Skeletal muscle tissue (tissue), 4 donors: ENCODE measurements around the gene RARRES1. TPM values are rescaled to one million over a fixed set of nuclear protein-coding genes. Genes with fewer than 3 reads are reported as not detected.

Source experiments
- H3K27ac ChIP-seq: one replicate; pipeline ENCODE4 v1.7.0; 2013; ENCODE audit warnings: mild to moderate bottlenecking, low read depth, low read length, inconsistent platforms
- H3K27me3 ChIP-seq, 3 donors: one replicate each; pipeline ENCODE4 v1.7.0; 2013; ENCODE audit warnings: low read length in 3 of 3; ENCODE audit not compliant: control insufficient read depth in 3 of 3, insufficient read depth in 3 of 3
- H3K36me3 ChIP-seq, 3 donors: one replicate each; pipeline ENCODE4 v1.7.0; 2013; ENCODE audit warnings: low read length in 3 of 3; ENCODE audit not compliant: control insufficient read depth in 3 of 3, insufficient read depth in 3 of 3
- H3K4me1 ChIP-seq, 3 donors: one replicate each; pipeline ENCODE4 v1.7.0; 2013; ENCODE audit warnings: low read length in 3 of 3, mild to moderate bottlenecking in 3 of 3; ENCODE audit not compliant: control insufficient read depth in 3 of 3, insufficient read depth in 3 of 3
- H3K4me3 ChIP-seq, 3 donors: one replicate each; pipeline ENCODE4 v1.7.0; 2013; ENCODE audit warnings: low read length in 3 of 3
- H3K9ac ChIP-seq, 3 donors: one replicate each; pipeline ENCODE4 v1.7.0; 2013; ENCODE audit warnings: low read length in 3 of 3, mild to moderate bottlenecking in 3 of 3, moderate library complexity in 2 of 3, low read depth in 1 of 3
- H3K9me3 ChIP-seq, 3 donors: one replicate each; pipeline ENCODE4 v1.7.0; 2013; ENCODE audit warnings: low read length in 3 of 3; ENCODE audit not compliant: control insufficient read depth in 3 of 3
- total RNA-seq: library from RNA; depleted of rRNA; stranded (reverse); fragments of >200 nt; gene quantifications from one replicate; pipeline ENCODE4 v1.2.3, GENCODE V29; 2014
- donor health status: Osteomylitis.

Gene RARRES1
- total RNA-seq, 1 donor from 2014 or later = 1.6 TPM

GRCh38 chr3:158725348-158726011 is 6.8 kb downstream of the RARRES1 start:
- peaks cover 0 to 2% (median 0%) of the 10 kb centered on the region in 3 donors for H3K36me3 ChIP-seq
- no peaks in the 10 kb centered on the region for H3K27me3 ChIP-seq
- peak overlapping the region; percentile 2 for H3K27ac ChIP-seq
- no peak overlapping the region for H3K9ac ChIP-seq
- peaks cover 8 to 16% (median 13%) of the 10 kb centered on the region in 3 donors for H3K4me1 ChIP-seq
- H3K9me3 ChIP-seq = no peaks in the 10 kb centered on the region
- H3K4me3 ChIP-seq = no peak overlapping the region

GRCh38 chr3:158723991-158724390 is 8.3 kb downstream of the RARRES1 start:
- H3K27me3 ChIP-seq = no peaks in the 10 kb centered on the region
- peaks cover 0 to 2% (median 0%) of the 10 kb centered on the region in 3 donors for H3K36me3 ChIP-seq
- H3K9ac ChIP-seq = no peak overlapping the region
- H3K27ac ChIP-seq = peak overlapping the region; percentile 23
- no peak overlapping the region for H3K4me3 ChIP-seq
- peaks cover 8 to 16% (median 13%) of the 10 kb centered on the region in 3 donors for H3K4me1 ChIP-seq
- no peaks in the 10 kb centered on the region for H3K9me3 ChIP-seq

- no peak overlapping the region for H3K4me3 ChIP-seq
- peaks cover 9 to 12% (median 11%) of the 10 kb centered on the region in 3 donors for H3K4me1 ChIP-seq
- H3K9ac ChIP-seq = no peak overlapping the region
- H3K36me3 ChIP-seq = peaks cover 0 to 2% (median 0%) of the 10 kb centered on the region in 3 donors
- no peak overlapping the region for H3K27ac ChIP-seq
- H3K27me3 ChIP-seq = no peaks in the 10 kb centered on the region
- no peaks in the 10 kb centered on the region for H3K9me3 ChIP-seq
These were observed 10.1 kb downstream of the RARRES1 start for GRCh38 chr3:158722108-158722507.

DNA sequence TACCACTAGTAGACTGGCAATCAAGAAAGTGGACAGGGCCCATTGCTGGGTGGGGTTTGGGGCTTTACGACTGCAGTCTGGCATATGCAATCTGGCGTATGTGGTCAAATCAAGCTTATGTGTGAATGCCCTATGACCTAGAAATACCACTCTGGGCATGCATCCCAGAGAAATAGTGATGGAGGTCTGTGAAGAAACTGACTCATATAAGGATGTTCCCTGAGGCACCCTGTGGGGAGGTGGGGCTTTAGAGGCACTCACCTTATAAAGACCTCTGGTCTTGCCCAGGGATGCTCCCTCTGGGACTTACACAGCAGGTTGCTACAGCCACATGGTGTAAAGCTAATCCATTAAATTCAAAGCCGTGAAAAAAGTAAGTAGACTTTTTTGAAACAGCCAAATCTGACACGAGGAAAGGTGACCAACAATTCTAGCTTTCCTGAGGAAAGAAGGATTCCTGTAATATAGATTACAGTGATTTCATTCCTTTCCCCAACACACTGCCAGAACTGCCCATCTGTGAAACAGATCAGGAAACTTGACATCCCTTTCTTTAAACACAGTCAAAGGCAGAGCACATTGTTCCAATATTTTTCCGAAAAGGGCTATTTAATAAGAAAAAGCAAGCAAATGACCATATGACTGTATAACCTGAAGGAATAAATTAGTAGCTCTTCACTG is 13.6 kb downstream of the RARRES1 start:
- Histone ChIP-seq H3K36me3 (peaks cover 0 to 4% (median 2%) of the 10 kb centered on the region in 3 donors), H3K9ac (no peak overlapping the region), H3K27me3 (no peaks in the 10 kb centered on the region), H3K4me3 (no peak overlapping the region), H3K27ac (peak overlapping the region; percentile 19), H3K4me1 (peaks cover 0 to 6% (median 0%) of the 10 kb centered on the region in 3 donors), H3K9me3 (no peaks in the 10 kb centered on the region)

DNA sequence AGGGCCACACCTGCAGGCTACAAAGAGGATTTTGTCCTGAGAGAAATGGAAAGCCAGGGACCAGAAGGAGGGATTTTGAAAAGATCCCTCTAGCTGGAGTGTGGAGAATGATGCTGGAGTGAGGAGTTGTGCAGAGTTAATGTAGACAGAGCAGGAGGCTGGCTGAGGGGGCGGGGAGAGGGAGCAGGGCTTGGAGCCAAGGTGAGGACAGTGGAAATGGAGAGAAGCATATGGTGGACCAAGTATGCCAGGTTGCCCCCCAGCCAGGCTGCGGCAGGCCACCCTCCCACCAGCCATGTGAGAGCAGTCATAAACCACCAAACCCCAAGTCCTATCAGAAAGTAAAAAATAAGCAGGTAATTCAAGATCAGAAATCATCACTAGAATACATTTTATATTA is 14.7 kb downstream of the RARRES1 start:
- H3K9ac ChIP-seq = no peak overlapping the region
- no peaks in the 10 kb centered on the region for H3K27me3 ChIP-seq
- H3K36me3 ChIP-seq = peaks cover 2 to 6% (median 4%) of the 10 kb centered on the region in 3 donors
- H3K4me1 ChIP-seq = peaks cover 0 to 6% (median 3%) of the 10 kb centered on the region in 3 donors
- H3K9me3 ChIP-seq = no peaks in the 10 kb centered on the region
- H3K4me3 ChIP-seq = no peak overlapping the region
- no peak overlapping the region for H3K27ac ChIP-seq

DNA sequence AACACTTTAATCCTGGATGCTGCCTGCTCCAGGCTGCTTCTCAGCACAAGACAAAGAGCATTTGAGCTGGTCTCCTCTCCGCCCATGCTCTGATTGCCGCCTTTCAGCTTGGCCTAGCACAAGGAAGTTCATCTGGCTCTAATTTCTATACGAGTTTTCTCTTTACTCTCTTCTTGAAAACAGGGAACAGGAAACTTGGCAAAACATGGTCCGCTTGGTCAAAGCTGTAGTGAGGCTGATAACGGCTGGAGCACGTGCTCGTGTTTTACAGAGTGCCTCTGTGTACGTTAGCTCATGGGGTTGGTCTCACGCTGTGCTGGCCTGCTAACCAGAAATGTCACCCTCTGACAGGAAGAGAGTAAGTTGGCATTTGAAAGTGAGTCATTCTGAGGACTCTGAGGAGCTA is 19.2 kb downstream of the RARRES1 start:
- no peaks in the 10 kb centered on the region for H3K27me3 ChIP-seq
- H3K9me3 ChIP-seq = no peaks in the 10 kb centered on the region
- peaks cover 0 to 12% (median 3%) of the 10 kb centered on the region in 3 donors for H3K4me1 ChIP-seq
- H3K36me3 ChIP-seq = peaks cover 4 to 8% (median 6%) of the 10 kb centered on the region in 3 donors
- no peak overlapping the region for H3K27ac ChIP-seq
- H3K4me3 ChIP-seq = no peak overlapping the region
- H3K9ac ChIP-seq = no peak overlapping the region

DNA sequence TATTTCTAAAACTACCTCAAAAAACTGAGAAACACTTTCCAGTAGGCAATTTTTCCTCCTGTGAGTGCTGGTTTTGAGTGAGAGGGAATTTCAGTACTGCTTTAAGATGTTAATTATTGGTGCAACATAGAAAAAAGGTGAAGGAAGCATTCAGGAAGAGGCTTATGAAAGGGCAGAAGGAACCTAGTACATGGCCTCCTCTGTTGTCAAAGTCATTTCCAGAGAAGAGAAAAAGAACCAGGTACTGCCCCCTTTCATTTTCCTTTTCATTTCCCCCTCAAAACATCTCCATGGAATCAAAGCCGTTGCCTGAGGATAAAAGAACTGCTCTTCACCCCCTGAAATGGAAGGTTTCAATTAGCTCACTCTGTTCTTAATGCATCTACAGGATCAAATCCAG is 19.8 kb downstream of the RARRES1 start:
- Histone ChIP-seq H3K9me3 (no peaks in the 10 kb centered on the region), H3K9ac (no peak overlapping the region), H3K36me3 (peaks cover 4 to 8% (median 8%) of the 10 kb centered on the region in 3 donors), H3K4me1 (peaks cover 0 to 12% (median 3%) of the 10 kb centered on the region in 3 donors), H3K27ac (no peak overlapping the region), H3K4me3 (no peak overlapping the region), H3K27me3 (no peaks in the 10 kb centered on the region)

- H3K36me3 ChIP-seq = peaks cover 4 to 8% (median 8%) of the 10 kb centered on the region in 3 donors
- H3K4me3 ChIP-seq = no peak overlapping the region
- H3K4me1 ChIP-seq = peaks cover 0 to 12% (median 3%) of the 10 kb centered on the region in 3 donors
- no peaks in the 10 kb centered on the region for H3K9me3 ChIP-seq
- H3K9ac ChIP-seq = no peak overlapping the region
- no peak overlapping the region for H3K27ac ChIP-seq
- H3K27me3 ChIP-seq = no peaks in the 10 kb centered on the region
These were observed 20.4 kb downstream of the RARRES1 start for GRCh38 chr3:158711886-158712285.

GRCh38 chr3:158710601-158711000 is 21.7 kb downstream of the RARRES1 start:
- Histone ChIP-seq H3K4me3 (no peak overlapping the region), H3K27ac (no peak overlapping the region)

GRCh38 chr3:158709666-158710083 is 22.6 kb downstream of the RARRES1 start:
- no peak overlapping the region for H3K4me3 ChIP-seq
- H3K27me3 ChIP-seq = no peaks in the 10 kb centered on the region
- H3K36me3 ChIP-seq = peaks cover 4 to 11% (median 4%) of the 10 kb centered on the region in 3 donors
- H3K27ac ChIP-seq = peak overlapping the region; percentile 29
- H3K4me1 ChIP-seq = peaks cover 0 to 12% (median 3%) of the 10 kb centered on the region in 3 donors
- no peaks in the 10 kb centered on the region for H3K9me3 ChIP-seq
- no peak overlapping the region for H3K9ac ChIP-seq

More at GRCh38 chr3:158710601-158711000, 21.7 kb downstream of the RARRES1 start:
- Histone ChIP-seq H3K9ac (no peak overlapping the region), H3K27me3 (no peaks in the 10 kb centered on the region), H3K9me3 (no peaks in the 10 kb centered on the region), H3K36me3 (peaks cover 4 to 8% (median 8%) of the 10 kb centered on the region in 3 donors), H3K4me1 (peaks cover 0 to 12% (median 3%) of the 10 kb centered on the region in 3 donors)
